AG04450 (cell line): ENCODE results near the gene ZNF273. TPM values are rescaled to one million over a fixed set of nuclear protein-coding genes. Genes with fewer than 3 reads are reported as not detected.
"Not testable (repeated sequence)": the region's sequence is repeated elsewhere in the genome, so short reads cannot be mapped to it uniquely, and the experiment has no call there.

Experiments
- CTCF ChIA-PET: fragments of 300-600, 350-600 bp; formaldehyde crosslinking; extraction: SDS; loops from one replicate; lab custom pipeline; 2022; ENCODE audit warnings: antibody characterized with exemption, inconsistent platforms; lab: Charles Lee
- POLR2A ChIA-PET: fragments of 350-600 bp; formaldehyde crosslinking; extraction: SDS; loops from one replicate; lab custom pipeline; 2021; ENCODE audit warnings: antibody characterized with exemption, inconsistent platforms; lab: Yijun Ruan, JAX
- DNase-seq: peaks from one replicate; pipeline ENCODE4 v3.0.0-alpha.2; 2011; ENCODE audit warnings: low read depth, low spot score
- H3K27ac ChIP-seq: one replicate; pipeline ENCODE4 v1.5.1; 2012; ENCODE audit warnings: low read depth, low read length, control low read depth
- H3K27me3 ChIP-seq: one replicate; pipeline ENCODE4 v1.6.0; 2012; ENCODE audit warnings: low read length; ENCODE audit not compliant: control insufficient read depth, insufficient read depth
- H3K4me3 ChIP-seq: 2 replicates; pipeline ENCODE4 v1.5.1; 2011; ENCODE audit warnings: mild to moderate bottlenecking, low read depth, low read length, control low read depth
- H3K9me3 ChIP-seq: 2 replicates; pipeline ENCODE4 v1.5.1; 2012; ENCODE audit warnings: low read length; ENCODE audit not compliant: control insufficient read depth, insufficient read depth
- polyA minus RNA-seq: library from RNA; depleted of rRNA, polyadenylated mRNA; stranded (reverse); fragments of >200 nt; gene quantifications from 2 replicates; pipeline ENCODE4 v1.2.3, GENCODE V29; 2011; rRNA and poly(A)+ RNA removed
- polyA plus RNA-seq: library from polyadenylated mRNA; depleted of rRNA; stranded (reverse); fragments of >200 nt; gene quantifications from 2 replicates; pipeline ENCODE4 v1.2.3, GENCODE V29; 2011; rRNA removed
- TF ChIP-seq, protein P1 (sequence below): IDR thresholded peaks from 2 replicates; pipeline ENCODE4 v1.5.1; 2011; ENCODE audit warnings: low read depth, low read length, control low read depth, inconsistent platforms

Gene ZNF273
- 2.2 and 2.9 TPM in 2 replicates for polyA plus RNA-seq
- 1.0 and 2.1 TPM in 2 replicates for polyA minus RNA-seq

DNA sequence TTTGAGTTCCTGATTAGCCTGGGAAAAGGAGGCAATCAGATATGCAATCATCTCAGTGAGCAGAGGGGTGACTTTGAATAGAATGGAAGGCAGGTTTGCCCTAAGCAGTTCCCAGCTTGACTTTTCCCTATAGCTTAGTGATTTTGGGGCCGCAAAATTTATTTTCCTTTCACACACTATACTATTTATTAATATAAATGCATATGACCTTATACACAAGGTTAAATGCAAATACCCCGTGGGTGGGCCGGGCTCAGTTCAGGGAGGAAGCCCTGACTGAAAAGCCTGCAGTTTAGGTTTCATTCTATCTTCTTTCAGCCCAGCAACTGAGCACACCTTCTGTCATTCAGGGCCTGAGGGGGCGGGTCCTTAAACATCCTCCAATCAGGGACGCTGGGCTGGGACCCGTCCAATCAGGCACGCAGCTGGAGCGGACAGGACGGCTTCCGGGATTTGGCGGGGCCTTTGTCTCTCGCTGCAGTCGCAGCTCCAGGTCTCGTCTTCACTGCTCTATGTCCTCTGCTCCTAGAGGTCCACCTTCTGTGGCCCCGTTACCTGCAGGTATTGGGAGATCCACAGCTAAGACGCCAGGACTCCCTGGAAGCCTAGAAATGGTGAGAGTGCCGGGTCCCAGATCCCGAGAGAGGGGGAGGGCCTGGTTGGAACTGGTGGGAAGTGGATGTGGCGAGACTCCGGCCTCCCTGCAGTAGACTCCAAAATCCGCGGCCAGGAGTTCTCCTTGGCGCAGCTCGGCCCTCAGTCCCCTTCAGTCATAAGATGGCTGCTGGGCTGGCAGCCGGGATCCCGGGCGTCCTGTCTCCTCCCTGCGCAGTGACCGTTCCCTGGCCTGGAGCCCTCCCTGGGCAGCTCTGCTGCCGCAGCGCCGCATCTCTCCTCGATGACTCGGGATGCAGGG lies at the start of gene ZNF273:
Gene ZNF273, plus strand, starts transcription at position 468 of the 916 bp plus-strand sequence. Its CDS starts 45 bp downstream, at position 513.
- H3K9me3 ChIP-seq: no peaks in the 10 kb centered on the region
- peak within 1 kb of the TSS; percentile 83 for H3K4me3 ChIP-seq
- no peaks in the 10 kb centered on the region for H3K27me3 ChIP-seq
- peak within 1 kb of the TSS; percentile 57 for H3K27ac ChIP-seq
- DNase-seq: peak; percentile 52
- POLR2A ChIA-PET: no interaction called here
- TF ChIP-seq, protein P1, sequence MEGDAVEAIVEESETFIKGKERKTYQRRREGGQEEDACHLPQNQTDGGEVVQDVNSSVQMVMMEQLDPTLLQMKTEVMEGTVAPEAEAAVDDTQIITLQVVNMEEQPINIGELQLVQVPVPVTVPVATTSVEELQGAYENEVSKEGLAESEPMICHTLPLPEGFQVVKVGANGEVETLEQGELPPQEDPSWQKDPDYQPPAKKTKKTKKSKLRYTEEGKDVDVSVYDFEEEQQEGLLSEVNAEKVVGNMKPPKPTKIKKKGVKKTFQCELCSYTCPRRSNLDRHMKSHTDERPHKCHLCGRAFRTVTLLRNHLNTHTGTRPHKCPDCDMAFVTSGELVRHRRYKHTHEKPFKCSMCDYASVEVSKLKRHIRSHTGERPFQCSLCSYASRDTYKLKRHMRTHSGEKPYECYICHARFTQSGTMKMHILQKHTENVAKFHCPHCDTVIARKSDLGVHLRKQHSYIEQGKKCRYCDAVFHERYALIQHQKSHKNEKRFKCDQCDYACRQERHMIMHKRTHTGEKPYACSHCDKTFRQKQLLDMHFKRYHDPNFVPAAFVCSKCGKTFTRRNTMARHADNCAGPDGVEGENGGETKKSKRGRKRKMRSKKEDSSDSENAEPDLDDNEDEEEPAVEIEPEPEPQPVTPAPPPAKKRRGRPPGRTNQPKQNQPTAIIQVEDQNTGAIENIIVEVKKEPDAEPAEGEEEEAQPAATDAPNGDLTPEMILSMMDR: no peak
- CTCF ChIA-PET: interaction anchor here (0.5 kb wide), 1 partner anchor 442 kb away, joined by 3 read pairs; no protein-coding TSS in a partner anchor

DNA sequence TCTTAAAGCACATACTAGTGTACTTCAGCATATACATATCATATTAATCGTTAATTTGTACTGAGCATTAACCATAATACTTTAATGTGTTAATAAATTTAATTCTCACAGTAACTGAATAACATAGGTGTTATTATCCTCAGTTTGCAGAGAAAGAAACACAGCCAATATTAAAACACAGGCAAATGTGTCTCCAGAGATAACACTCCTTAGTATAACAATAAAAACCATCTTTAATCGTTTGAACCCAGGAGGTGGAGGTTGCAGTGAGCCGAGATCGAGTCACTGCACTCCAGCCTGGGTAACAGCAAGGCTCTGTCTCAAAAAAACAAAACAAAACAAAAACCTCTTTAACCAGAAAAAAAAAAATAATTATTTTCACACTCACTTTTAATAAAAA lies 49.4 kb upstream of the ZNF273 start:
- Histone ChIP-seq H3K27me3 (no peaks in the 10 kb centered on the region), H3K9me3 (no peaks in the 10 kb centered on the region), H3K4me3 (no peak overlapping the region), H3K27ac (no peak overlapping the region)
- no peak for DNase-seq
- CTCF ChIA-PET: no interaction called here
- TF ChIP-seq, protein P1: no peak
- POLR2A ChIA-PET: no interaction called here

DNA sequence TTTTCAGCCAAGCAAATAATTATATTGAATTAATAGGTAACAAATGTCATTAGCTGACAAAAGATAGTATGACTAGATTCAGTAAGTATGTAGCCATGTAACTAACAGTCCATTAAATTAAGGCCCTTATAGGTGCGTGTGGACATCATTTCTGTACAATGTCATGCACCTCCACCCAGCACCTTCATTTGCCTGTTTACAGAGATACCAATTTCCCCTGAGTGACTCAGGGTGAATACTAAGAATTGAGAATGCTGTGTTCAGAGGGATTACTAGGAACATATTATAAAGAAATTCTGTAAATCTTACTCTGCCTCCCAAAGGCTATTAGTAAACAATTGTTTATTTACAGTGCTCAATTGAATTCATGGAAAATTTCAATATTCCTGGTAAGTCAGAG lies 48.1 kb upstream of the ZNF273 start:
- Histone ChIP-seq H3K27ac (no peak overlapping the region), H3K4me3 (no peak overlapping the region), H3K9me3 (no peaks in the 10 kb centered on the region), H3K27me3 (no peaks in the 10 kb centered on the region)
- DNase-seq: no peak
- CTCF ChIA-PET: no interaction called here
- TF ChIP-seq, protein P1: no peak
- POLR2A ChIA-PET: no interaction called here

DNA sequence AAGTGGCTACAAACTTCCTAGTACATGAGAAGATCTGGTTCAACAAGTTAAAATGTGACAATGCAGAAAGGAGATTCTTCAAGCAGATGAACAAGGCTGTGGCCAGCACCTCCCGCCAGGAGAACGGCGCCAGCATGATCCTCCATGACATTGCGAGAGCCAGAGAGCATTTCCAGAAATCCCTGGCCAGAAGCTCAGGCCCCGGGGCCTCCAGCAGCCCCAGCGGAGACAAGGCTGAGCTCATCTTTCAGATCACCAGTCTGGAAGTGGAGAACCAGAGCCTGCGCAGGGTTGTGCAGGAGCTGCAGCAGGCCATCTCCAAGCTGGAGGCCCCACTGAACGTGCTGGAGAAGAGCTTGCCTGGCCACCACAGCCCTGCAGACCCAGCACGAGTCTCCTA lies 40.1 kb upstream of the ZNF273 start:
- H3K27ac ChIP-seq: no peak overlapping the region
- peaks cover 13% of the 10 kb centered on the region for H3K9me3 ChIP-seq
- CTCF ChIA-PET: no interaction called here
- no peaks in the 10 kb centered on the region for H3K27me3 ChIP-seq
- POLR2A ChIA-PET: no interaction called here
- H3K4me3 ChIP-seq: no peak overlapping the region
- TF ChIP-seq, protein P1: no peak
- no peak for DNase-seq

DNA sequence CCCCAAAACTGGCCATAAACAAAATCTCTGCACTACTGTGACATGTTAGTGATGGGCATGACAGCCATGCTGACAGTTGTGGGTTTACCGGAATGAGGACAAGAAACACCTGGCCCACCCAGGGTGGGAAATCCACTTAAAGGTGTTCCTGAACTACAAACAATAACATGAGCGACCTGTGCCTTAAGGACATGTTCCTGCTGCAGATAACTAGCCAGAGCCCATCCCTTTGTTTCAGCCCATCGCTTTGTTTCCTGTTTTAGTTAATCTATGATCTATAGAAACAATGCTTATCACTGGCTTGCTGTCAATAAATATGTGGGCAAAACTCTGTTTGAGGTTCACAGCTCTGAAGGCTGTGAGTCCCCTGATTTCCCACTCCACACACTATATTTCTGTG lies 39.5 kb upstream of the ZNF273 start:
- POLR2A ChIA-PET, H3K27ac ChIP-seq, DNase-seq, H3K4me3 ChIP-seq, CTCF ChIA-PET, H3K27me3 ChIP-seq: not testable (repeated sequence)
- H3K9me3 ChIP-seq: peaks cover 18% of the 10 kb centered on the region
